Urothelium cell line (cell line): ENCODE data around the gene OTUD6A.

Source experiments
- DNase-seq: peaks from one replicate; pipeline ENCODE4 v3.0.0; 2011; ENCODE audit warnings: low spot score, mixed read lengths
- FAIRE-seq: peaks from 2 replicates; lab custom pipeline; 2011; peaks lifted over from hg19 to GRCh38; lab: Jason Lieb, UNC

The OTUD6A gene, protein sequence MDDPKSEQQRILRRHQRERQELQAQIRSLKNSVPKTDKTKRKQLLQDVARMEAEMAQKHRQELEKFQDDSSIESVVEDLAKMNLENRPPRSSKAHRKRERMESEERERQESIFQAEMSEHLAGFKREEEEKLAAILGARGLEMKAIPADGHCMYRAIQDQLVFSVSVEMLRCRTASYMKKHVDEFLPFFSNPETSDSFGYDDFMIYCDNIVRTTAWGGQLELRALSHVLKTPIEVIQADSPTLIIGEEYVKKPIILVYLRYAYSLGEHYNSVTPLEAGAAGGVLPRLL

DNA sequence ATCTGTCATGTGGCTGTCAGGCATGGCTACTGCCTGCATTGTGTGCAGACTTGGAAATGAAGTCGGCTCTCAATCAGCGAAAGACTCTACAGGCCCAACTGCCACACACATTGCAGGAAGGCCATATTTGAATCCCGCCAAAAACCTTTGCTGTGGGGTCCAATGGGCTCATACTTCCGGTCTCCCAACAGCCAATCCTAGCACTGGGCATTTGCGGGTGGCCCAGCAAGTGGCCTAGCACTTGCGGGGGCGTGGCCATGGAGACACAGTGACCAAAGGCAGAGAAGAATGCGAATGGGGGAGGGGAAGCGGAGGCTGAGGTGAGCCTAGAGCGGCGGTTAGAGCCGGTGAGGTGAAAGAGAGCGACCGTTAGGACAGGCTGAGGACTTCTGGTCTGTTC is at the start of gene OTUD6A:
OTUD6A (plus strand) TSS at position 382 of the 400 bp plus-strand sequence. CDS start 68 bp downstream, outside the sequence.
- FAIRE-seq, result no peak
- DNase-seq, result no peak

DNA sequence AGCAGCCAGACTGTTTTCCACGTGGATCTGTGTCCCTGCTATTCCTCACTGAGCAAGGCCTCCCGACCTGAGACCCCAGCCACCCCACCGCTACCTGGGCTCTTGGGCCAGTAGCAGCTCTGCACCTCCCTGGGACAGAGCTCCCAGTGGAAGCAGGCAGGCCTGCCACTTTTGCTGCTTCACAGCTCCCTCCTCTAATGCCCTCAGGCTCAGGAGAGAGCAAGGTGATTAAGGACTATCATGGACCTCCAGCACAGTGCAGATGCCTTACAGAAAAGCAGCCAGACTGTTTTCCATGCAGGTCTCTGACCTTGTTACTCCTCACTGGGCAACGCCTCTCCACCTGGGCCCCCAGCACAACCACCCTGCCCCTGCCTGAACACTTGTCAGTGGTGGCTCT is 49.5 kb upstream of the OTUD6A start:
- no peak for FAIRE-seq
- no peak for DNase-seq

GRCh38 chrX:70013466-70014381 is 48.5 kb upstream of the OTUD6A start:
- FAIRE-seq, result no peak
- no peak for DNase-seq

DNA sequence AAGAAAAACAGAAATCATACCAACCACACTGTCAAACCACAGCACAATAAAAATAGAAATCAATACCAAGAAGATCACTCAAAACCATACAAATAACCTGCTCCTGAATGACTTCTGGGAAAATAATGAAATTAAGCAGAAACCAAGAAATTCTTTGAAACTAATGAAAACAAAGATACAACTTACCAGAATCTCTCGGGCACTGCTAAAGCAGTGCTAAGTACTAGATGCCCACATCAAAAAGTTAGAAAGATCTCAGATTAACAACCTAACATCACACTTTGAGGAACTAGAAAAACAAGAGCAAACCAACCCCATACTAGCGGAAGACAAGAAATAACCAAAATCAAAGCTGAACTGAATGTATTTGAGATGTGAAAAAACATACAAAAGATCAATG is 45.7 kb upstream of the OTUD6A start:
- no peak for FAIRE-seq
- DNase-seq, result no peak

GRCh38 chrX:70022616-70023015 is 39.6 kb upstream of the OTUD6A start:
- no peak for FAIRE-seq
- DNase-seq, result no peak

GRCh38 chrX:70025464-70025863 is 36.8 kb upstream of the OTUD6A start:
- DNase-seq, result no peak
- FAIRE-seq, result no peak

DNA sequence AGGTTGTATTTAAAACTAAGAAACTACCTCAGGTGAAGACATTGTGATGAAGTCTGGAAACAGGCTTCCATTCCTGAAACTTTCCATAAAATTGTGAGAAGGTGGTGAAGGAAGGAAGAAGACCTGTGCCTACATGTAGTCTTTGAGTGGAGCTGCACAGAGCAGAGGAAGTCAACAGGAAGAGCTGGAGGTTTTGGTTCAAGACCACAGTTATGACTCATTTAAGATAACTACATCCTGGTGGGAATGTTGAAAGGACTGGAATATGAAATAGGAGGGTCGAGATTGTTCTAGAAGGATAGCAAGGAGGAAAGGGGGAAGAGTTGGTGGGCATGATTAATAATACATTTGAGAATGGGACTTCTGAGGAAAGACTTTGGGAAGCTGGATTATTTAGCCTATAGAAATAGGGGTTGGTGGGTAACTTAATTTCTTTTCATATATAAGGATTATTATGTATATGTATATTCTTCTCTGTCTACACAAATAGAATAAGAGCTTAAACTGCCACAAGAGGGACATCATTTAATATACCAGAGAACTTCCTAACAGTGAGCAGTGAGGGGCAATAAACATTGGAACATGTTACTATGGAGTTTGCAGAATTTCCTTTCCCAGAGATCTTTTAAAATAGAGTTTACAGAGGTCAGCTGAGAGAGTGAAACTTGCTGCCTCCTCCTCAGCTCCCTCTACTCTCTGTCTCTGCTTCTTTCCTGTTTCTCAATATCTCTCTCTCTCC is 36.0 kb upstream of the OTUD6A start:
- DNase-seq, result no peak
- FAIRE-seq, result no peak

- FAIRE-seq (no peak), DNase-seq (no peak)
These were observed 35.4 kb upstream of the OTUD6A start for GRCh38 chrX:70026851-70027200.

GRCh38 chrX:70029863-70030262 is 32.4 kb upstream of the OTUD6A start:
- FAIRE-seq, result no peak

DNA sequence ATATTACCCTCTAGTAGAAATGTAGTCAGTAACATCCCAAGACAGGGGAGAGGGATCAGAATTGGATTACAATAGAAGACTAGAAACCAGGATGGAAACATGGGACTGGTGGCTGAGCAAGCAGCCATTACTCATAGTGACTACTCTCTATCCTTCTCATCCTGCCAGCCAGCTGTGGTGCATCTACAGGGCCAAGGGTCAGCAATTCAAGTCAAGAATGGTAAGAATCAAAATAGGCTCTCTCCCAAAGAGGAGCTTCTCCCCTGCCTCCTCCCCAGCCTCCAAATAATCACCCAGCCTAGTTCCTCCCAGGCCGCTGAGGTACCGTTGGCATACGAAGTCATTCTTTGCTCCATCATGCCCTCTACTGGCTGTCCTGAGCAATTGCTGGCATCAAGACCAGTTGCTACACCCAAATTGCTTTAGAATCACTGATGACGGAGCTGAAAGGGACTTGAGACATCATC is 31.9 kb upstream of the OTUD6A start:
- peak; percentile 61 for DNase-seq
- FAIRE-seq, result no peak

More at GRCh38 chrX:70029863-70030262, 32.4 kb upstream of the OTUD6A start:
- DNase-seq, result no peak

DNA sequence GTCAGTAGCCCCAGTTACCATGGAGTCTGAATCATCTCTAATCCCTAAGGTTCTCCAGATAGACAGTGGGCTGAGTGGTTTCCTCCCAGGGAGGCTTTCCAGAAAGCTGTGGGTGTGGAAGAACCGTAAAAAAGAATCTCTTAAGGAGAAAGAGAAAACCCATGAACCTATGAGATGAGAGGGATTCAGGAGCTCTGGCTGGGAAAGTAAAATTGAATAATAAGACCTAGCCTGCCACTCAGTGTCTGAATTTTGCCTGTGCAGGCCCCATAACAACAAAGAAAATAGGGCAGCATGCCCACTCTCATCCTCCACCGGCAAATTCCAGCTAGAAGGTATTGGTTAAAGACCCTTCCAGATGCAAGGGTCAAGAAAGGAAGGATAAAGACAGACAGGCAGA is 29.5 kb upstream of the OTUD6A start:
- no peak for DNase-seq

GRCh38 chrX:70033348-70034051 is 28.8 kb upstream of the OTUD6A start:
- FAIRE-seq, result no peak
- DNase-seq, result peak; percentile 46

More for the DNA sequence above, 29.5 kb upstream of the OTUD6A start:
- no peak for FAIRE-seq

DNA sequence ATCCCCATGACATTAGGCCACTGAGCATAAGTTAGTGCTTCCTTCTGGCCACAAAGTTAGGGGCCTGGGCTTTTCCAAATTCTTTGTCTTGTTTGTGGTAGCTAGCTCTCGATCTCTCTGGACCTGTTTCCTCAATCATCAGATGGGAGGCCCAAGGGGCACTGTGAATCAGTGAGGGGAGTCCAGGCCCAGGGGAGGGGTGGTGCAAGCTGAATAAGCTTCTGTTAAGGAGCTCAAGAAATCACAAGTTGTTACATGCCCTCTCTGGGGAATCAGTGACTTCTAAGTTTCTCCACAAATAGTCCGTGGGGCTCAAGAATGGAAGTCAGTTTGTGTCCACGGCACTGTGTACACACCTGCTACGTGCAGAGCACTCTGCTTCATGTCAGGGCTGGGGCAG is 27.6 kb upstream of the OTUD6A start:
- no peak for DNase-seq
- FAIRE-seq, result no peak

DNA sequence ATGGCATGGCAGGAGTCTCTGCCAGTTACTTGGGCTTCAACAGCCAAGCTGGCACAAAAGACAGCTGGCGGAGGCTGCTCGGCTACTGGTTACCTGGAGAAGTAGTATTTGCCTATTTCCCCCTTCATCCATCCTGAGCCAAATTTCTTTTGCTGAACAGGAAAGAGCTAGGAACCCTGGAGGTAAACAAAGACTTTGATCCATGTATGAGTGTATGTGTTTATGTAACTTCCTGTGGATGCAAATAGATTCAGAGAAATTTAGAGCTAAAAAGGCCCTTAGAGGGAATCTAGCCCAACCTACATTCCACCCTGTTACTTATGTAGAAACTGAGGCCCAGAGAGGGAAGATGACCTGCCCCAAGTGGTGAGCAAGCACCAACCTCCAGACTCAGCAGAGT is 23.7 kb upstream of the OTUD6A start:
- DNase-seq (no peak), FAIRE-seq (no peak)

DNA sequence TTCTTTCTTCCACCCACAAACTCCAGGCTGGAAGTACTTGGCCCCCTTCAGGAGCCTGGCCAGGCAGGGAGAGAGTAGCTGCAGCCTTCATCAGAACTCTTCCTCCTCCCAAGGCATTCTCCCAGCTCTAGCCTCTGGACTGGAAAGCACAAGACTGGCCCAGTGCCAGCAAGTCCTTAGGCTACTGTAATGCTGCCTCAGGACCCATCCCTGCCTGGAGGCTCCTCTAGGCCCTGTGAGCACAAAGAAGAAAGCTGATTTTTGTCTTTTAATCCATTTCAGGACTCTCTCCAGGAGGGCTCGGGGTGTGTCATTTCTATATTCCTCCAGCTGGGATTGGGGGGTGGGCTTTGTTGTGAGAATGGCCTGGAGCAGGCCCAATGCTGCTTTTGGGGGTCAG is 23.3 kb upstream of the OTUD6A start:
- DNase-seq, result no peak
- no peak for FAIRE-seq

DNA sequence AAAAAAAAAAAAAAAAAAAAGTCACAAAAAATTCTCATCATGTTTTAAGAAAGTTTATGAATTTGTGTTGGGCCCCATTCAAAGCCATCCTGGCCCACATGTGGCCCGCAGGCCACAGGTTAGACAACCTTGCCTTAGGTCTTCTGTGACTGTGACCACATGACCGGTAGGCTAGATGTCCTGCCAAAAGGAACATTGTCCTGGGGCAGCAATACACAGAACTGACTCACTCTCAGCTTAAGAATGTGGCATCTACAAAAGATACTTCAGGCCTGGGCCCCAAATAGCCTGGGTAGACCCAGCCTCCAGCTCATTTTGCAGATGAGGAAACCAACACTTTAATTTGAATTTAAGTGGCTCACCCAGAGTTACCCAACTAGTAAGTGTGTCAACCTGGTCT is 22.5 kb upstream of the OTUD6A start:
- FAIRE-seq, result no peak
- no peak for DNase-seq

DNA sequence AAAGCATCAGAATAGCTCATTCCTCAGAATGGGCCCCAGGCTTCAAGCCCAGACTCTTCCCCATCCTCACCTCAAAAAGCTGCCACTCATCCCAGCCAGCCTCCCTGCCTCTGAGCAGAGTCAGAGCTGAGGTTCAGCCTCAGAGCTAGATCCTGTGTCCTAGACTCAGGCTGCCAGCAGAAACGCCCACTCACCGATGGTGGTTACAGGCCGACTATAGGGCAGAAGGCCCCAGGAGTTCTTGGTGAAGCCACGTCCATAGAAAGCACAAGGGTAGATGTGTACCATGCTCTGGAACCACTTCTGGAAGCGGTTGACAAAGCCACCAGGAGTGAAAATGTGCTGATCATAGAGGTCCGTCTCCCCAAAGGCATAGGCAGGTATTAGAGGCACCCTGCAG is 20.3 kb upstream of the OTUD6A start:
- FAIRE-seq, result no peak
- DNase-seq, result no peak

DNA sequence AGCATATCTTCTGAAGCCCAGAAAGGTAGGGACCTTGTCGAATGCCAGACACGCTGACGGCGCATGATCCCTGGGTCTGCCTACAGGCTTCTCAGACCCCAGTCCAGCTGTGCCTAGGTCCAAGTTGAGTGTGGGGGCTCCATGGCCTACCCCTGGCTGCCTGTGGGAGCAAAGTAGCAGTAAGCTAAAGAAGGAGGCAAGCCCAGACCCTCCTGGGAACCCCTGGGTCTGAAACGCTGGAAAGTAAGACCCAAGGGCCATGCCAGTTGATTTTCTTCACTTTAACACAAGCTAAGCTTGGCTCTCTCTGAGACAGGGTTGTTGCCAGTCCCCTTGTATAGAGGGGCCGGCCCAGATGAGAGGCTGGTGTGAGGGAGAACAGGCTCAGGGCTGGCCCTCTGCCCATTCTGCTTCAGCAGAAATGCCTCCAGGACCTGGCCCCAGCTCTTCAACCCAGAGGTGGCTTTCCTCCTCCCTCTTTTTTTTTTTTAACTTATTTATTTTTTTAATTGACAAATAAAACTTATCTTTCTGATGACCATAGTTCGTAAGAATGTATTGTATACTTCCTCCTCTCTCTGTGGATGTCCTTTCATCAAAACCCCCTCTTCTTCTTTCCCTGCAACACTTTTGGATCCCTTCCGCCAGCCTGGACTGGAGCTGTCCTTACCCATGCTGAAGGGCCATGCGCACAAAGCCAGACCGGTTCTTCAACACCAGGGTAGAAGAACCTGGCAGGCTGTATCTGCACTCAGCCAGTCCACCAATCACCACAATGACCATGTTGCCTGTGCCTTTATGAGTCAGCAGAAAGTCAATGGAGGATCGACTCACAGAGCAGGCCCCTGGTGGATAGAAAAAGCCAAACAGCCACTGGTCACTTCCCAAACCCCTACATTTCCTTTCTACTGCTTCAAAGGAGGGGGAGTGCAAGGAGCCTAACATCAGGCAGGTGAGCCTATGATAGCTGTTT is 19.6 kb upstream of the OTUD6A start:
- DNase-seq (no peak), FAIRE-seq (no peak)

DNA sequence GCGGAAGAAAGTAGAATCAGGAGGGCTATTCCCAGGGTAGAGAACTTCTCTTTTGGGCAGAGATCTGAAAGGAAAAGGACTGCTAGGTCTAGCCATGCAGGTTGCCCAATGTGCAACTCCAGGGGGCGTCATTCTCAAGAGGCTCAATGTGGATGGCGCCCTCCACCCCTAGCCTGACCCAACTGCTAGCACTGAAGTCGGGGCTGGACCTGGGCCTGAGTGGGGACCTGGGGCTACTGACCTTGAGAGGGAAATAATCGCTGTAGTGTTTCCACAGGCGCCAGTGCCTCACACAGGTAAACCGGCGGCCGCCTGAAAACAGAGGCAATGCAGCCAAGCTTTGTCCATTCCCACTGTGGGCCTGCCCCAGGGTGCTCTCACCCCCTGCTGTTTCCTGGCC is 18.6 kb upstream of the OTUD6A start:
- FAIRE-seq, result no peak
- DNase-seq, result no peak
